GM18951 (cell line): ENCODE data around the gene RHOBTB3.
"Not testable (repeated sequence)": the region's sequence is repeated elsewhere in the genome, so short reads cannot be mapped to it uniquely, and the experiment has no call there.

Experiments
- POLR2A ChIP-seq: IDR thresholded peaks from 4 replicates; pipeline ENCODE4 v1.6.1; 2011; ENCODE audit warnings: mild to moderate bottlenecking; ENCODE audit not compliant: insufficient read length, insufficient read depth; ENCODE audit errors: extremely low read depth
- in situ Hi-C: fragments of 300-500 bp; cut with MboI; formaldehyde crosslinking; loops from one replicate; pipeline ENCODE4 v1.12.0; 2022; ENCODE audit warnings: low sequenced_read_pairs, mixed read lengths, inconsistent platforms; ENCODE audit not compliant: unreplicated experiment

The RHOBTB3 gene

DNA sequence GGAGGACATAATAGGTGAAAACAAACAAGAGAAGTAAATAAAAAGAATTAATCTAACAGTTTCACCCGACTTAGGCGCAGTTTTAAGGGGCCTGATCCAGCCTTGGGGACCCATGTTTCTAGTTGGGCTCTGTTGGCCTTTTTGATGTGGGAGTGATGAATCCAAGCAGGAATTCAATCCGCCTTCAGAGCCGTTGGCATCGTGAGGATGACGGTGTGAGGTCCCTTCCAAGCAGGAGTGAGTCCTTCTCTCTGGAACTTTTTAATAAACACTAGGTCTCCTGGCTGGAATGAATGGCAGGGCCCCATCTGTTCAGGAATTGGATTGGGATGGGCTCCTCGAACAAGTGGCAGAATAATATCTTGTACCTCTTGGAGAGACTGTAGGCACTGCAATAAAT, 22.3 kb upstream of the RHOBTB3 start:
- TF ChIP-seq POLR2A, result no peak
- in situ Hi-C loops, result no loop called here

DNA sequence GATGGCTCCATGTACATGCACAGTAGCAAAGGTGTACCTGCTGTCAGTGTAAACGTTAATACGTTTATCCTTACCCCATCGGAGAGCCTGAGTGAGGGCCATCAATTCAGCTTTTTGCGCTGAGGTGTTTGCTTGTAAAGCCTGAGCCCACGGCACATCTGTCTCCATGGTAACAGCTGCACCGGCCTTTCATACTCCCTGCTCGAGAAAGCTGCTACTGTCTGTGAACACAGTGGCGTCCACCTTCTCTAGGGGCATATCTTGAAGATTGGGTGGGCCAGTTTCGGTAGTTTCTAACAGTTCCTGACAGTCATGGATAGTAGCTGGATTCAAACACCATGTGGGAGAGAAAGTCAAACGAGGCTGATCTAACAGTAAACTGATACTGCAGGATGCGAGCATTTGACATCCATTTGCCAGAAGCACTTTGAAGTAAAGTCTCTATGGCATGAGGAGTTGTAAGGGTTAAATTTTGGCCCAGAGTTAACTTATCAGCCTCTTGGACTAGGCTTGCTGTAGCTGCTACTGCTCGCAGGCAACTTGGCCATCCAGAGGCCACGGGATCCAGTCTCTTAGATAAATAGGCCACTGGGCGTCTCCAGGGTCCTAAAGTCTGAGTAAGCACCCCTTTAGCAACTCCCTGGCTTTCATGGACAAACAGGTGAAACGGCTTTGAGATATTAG, 21.0 kb upstream of the RHOBTB3 start:
- no peak for TF ChIP-seq POLR2A
- in situ Hi-C loops, result no loop called here

DNA sequence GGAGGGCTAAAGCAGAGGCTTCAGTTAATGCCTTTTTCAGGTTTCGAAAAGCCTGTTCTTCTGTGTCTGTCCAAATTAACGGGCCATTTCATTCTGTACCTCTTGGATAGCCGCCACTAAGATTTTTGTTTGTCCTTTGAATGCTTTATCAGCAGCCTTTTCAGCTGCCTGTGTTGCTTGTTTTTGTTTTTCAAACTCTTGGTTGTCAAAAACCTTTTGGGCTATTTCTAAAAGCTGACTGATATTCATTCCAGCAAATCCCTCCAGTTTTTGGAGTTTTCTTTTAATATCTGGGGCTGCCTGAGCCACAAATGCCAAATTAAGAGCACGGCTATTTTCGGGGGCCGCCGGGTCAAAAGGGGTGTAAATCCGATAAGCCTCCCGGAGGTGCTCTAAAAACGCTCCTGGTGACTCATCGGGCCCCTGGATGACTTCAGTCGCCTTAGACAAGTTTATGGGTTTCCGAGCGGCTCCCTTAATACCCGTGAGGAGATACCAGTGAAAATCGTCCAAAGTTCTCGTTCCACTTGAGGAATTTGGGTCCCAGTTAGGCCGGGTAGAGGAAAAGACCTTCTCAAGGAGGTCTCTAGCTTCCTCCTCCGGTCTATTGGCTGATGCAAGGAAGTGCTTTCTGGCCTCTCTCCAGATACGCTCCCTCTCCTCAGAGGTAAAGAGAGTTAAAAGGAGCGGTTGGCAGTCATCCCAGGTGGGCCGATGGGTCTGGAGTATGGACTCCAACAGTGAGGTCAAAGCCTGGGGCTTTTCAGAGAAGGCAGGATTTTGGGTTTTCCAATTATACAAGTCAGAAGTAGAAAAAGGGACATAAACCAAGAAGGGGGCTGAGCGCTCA, 20.3 kb upstream of the RHOBTB3 start:
- in situ Hi-C loops, result not testable (repeated sequence)

DNA sequence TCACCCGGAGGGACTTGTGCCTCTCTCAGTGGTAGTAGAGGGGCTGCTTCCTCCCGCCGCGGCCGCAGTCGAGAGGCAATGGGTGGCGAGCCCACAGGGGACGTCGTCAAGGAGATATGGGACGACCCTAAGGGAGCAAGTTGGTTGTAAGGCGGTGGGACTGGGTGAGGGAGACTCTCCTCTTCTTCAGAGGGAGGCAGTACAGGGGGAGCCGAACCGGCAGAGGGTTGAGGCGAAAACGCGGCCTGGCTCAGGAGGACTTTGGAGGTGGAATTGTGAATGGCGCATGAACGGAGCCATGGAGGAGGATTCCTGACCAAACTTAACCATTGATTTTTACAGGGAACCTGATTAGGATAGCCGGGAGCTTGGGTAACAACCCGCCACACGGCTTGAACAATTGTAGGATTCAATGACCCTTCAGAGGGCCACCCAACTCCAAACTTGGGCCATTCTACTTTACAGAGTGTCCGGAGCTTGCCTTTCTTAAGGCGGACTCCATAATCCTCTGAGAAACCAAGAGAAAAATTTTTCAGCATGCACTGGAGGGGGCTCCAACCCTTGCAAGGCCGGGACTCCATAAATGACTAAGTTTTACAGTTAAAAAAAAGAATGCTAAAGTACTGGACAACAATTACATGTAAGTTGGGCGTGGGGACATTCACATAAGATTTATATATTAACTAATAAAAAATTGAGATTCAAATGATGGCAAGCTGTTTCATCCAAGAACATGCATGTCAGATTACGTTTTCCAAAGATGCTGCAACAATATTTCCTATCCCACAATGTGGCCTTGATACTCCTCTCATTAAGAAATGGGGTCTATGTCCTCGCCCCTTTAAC, 19.4 kb upstream of the RHOBTB3 start:
- no peak for TF ChIP-seq POLR2A

DNA sequence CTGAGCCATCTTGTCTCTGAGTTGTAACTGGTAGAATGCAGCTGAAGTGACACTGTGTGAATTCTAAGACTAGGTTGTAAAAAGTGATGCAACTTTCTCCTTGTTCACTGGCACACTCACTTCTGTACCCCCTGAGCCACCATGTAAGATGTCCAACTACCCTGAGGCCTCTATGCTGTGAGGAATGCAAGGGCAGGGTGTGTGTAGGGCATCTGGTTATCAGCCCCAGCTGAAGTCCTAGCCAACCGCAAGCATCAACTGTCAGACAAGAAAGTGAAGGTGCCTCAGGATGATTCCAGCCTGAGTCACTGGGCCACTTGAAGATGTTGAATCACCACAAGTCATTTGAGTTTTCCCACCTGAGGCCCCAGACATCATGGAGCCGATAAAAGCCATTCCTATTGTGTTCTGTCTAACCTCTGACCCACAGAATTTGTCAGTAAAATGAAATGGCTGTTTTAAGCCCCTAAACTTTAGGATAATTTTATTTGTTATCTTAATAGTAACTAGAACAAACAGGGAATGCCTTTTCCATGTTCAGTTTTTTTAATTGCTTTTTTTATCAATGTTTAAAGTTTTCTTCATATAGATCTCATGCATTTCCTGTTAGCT, 18.7 kb upstream of the RHOBTB3 start:
- TF ChIP-seq POLR2A, result no peak
- in situ Hi-C loops, result no loop called here

More for the DNA sequence above, 19.4 kb upstream of the RHOBTB3 start:
- in situ Hi-C loops, result no loop called here

DNA sequence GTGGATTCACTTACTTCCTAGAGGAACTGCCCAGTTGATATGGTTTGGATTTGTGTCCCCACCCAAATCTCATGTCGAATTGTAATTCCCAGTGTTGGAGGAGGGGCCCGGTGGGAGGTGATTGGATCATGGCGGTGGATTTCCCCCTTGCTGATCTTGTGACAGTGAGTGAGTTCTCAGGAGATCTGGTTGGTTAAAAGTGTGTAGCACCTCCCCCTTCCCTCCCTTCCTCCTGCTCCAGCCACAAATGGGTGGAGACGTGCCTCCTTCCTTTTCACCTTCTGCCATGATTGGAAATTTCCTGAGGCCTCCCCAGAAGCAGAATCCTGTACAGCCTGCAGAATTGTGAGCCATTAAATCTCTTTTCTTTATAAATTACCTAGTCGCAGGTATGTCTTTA, 17.9 kb upstream of the RHOBTB3 start:
- in situ Hi-C loops, result not testable (repeated sequence)

DNA sequence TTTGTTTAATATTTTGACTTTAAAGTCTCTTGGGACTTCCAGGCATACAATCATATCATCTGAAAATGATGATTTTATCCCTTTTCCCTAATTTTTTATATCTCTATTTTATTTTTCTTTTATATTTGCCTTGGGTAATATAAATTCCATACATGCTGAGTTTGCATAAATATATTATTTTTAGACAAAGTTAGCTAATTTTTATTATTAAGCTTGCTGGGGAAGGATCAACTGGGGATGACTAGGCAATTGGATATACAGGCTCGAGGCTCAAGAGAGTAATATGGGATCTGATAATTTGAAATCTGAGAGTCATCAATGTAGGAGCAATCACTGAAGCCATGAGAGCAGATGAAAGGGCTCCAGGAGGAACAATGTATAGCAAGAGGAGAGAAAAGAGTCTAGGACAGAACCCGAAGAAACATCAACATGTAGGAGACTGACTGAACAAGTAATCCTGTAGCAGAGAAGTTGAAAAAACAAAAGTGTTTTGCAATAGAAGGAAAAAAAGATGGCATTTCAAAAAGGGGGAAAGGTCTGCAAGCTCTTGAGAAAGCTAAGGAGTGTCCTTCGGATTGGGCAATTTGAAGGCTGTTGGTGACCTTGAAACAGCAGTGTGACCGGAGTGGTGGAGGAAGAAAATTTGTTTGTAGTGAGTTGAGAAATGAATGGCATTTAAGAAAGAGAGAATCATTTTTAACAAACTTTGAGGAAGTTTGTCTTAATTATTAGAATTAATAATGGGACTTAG, 17.0 kb upstream of the RHOBTB3 start:
- no peak for TF ChIP-seq POLR2A
- in situ Hi-C loops, result no loop called here

DNA sequence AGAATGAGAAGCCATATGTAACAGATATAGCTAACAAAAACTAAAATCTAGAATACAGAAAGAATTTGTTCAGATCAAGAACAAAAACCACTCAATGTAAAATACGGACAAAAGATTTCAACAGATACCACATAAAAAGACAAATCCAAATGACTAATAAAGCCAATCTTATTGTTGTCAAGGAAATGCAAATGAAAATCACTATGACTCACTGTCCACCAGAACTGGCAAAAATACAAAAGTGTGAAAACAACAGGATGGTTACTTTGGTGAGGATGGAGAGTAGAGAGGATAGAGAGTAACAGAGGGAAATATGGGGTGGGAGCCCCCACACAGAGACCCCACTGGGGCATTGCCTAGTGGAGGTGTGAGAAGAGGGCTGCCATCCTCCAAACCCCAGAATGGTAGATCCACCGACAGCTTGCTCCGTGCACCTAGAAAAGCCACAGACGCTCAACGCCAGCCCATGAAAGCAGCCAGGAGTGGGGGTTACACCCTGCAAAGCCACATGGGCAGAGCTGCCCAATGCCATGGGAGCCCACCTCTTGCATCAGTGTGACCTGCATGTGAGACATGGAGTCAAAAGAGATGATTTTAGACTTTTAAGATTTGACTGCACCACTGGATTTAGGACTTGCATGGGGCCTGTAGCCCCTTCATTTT, 15.2 kb upstream of the RHOBTB3 start:
- no peak for TF ChIP-seq POLR2A
- in situ Hi-C loops, result no loop called here

DNA sequence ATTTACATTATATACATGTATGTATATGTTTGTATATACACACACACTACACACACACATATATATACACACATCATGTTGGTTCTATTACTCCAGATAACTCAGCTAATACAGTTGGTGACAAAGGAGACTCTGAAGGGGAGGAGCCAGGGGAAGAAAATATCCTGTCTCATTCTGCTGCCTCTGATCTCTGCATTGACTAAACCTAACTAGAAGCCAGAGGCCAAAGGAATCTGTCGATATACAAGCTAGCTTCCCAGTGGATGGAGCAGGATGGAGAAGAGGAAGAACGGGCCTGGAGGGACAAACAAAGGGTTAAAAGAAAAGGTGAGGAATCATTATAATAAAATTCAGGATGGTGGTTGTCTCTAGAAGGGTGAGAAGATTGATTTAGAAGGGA, 13.7 kb upstream of the RHOBTB3 start:
- TF ChIP-seq POLR2A, result no peak
- in situ Hi-C loops, result no loop called here

DNA sequence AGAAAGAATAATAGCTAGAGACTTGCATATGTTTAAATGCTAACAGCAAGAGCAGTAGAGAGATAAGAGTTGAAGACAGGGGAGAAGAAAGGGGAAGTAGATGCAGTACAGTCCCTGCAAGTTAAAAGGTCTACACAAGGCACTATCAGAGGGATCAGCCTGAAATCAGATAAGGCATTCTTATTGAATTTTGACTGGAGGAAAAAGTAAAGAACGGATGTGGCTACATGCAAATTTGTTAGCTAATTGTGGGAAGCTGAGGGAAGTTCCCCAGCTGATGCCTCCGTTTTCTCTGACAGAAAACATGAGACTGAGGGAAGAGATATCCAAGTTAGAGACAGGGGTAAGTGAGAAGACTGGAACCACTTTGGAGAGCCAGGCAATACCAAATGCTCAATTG, 12.9 kb upstream of the RHOBTB3 start:
- TF ChIP-seq POLR2A, result no peak
- in situ Hi-C loops, result no loop called here

DNA sequence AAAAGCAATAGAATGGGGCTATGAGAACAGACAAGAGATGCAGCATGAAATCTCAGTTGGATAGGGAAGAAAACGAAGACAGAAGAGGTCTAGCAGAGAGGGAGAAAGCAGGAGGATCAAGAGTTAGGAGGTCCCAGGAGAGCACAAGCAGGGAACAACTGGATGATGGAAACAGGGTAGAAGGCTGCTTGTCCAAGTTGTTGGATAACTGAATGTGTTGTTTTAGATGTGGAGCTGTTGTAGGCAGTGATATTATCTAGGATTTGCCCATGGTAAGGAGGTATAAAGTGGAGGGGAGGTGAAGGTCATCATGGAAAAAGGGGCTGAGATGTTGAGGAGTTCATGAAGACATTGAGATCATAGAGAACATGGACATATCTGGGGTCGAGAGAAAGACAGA, 12.4 kb upstream of the RHOBTB3 start:
- no peak for TF ChIP-seq POLR2A
- in situ Hi-C loops, result no loop called here

DNA sequence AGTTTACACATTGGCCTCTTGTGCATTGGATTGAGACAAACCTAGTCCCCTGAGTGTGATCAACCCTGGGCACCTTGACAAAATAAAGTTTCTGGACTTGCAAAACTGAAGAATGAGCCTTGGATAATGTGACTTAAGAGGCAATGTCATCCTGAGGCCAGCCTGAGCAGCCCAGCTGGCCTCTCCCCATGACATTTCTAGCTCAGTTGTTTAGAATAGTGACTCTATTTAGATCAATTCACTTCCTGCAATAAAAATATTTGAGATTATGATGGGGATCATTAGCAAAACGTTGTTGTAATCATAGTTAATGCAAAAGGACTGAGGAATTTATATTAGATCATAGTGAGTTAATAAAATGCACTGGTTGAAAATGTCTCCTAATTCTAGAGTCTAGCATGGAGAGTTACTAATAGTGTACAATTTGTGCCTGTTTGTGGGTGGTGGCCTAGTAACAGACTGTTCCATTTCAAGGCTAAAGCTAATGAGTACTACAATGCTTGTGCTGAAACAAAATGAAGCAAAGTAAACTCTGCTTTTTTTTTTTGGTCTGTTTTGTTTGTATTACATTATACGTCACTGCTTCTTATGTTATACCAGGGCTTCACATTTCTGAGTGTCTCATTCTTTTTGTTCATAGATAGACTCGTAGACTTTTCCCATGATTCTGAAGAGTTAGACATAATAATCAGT, 10.9 kb upstream of the RHOBTB3 start:
- in situ Hi-C loops, result no loop called here
- no peak for TF ChIP-seq POLR2A
